Keratinocyte (primary cell): Measurements from ENCODE around the gene SDHAF3.
"Not testable (repeated sequence)": the region's sequence is repeated elsewhere in the genome, so short reads cannot be mapped to it uniquely, and the experiment has no call there.

Experiments
- EZH2 ChIP-seq: IDR thresholded peaks from one replicate; pipeline ENCODE4 v1.6.1; 2012; ENCODE audit warnings: inconsistent platforms, mild to moderate bottlenecking, low read length, moderate library complexity
- TF ChIP-seq, protein P1 (sequence below), 3 experiments: IDR thresholded peaks in 1 of 3; conservative IDR thresholded peaks in 1 of 3; optimal IDR thresholded peaks in 1 of 3; 2 replicates in 2 of 3; 3 replicates in 1 of 3; pipeline versions ENCODE3 to v1.5.1; 2011; ENCODE audit warnings: low read length in 3 of 3, mild to moderate bottlenecking in 3 of 3, moderate library complexity in 2 of 3, control low read depth in 1 of 3, inconsistent platforms in 1 of 3; ENCODE audit not compliant: insufficient read depth in 2 of 3; ENCODE audit errors: extremely low read depth in 1 of 3

DNA sequence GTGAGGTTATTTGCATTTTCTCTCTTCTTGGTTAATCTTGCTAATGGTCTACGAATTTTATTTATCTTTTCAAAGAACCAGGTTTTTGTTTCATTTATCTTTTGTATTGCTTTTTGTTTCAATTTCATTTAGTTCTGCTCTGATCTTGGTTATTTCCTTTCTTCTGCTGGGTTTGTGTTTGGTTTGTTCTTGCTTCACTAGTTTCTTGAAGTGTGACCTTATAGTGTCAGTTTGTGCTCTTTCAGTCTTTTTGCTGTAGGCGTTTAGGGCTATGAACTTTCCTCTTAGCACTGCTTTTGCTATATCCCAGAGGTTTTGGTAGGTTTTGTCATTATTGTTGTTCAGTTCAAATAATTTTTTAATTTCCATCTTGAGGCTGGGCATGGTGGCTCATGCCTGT, 45.5 kb upstream of the SDHAF3 start:
- TF ChIP-seq, protein P1, sequence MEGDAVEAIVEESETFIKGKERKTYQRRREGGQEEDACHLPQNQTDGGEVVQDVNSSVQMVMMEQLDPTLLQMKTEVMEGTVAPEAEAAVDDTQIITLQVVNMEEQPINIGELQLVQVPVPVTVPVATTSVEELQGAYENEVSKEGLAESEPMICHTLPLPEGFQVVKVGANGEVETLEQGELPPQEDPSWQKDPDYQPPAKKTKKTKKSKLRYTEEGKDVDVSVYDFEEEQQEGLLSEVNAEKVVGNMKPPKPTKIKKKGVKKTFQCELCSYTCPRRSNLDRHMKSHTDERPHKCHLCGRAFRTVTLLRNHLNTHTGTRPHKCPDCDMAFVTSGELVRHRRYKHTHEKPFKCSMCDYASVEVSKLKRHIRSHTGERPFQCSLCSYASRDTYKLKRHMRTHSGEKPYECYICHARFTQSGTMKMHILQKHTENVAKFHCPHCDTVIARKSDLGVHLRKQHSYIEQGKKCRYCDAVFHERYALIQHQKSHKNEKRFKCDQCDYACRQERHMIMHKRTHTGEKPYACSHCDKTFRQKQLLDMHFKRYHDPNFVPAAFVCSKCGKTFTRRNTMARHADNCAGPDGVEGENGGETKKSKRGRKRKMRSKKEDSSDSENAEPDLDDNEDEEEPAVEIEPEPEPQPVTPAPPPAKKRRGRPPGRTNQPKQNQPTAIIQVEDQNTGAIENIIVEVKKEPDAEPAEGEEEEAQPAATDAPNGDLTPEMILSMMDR (optimal IDR thresholded peaks at IDR 0.05 in 1 of 3, IDR thresholded peaks at IDR 0.05 in 1 of 3, conservative IDR thresholded peaks at IDR 0.05 in 1 of 3; ENCODE audit: extremely low read depth in 1 of 3, insufficient read depth in 2 of 3, low read length in 3 of 3), result not testable (repeated sequence)
- not testable (repeated sequence) for TF ChIP-seq EZH2
